ENCODE results near the gene AP1S1. TPM values are rescaled to one million over a fixed set of nuclear protein-coding genes. Genes with fewer than 3 reads are reported as not detected.

AP1S1 gene
- total RNA-seq, 1 donor from 2014 or later = 28.4 TPM

GRCh38 chr7:101133621-101134398 is 20.5 kb upstream of the AP1S1 start:
- Histone ChIP-seq H3K27me3 (ENCODE audit: low read depth) (no peaks in the 10 kb centered on the region), H3K9me3 (no peaks in the 10 kb centered on the region), H3K27ac (no peak overlapping the region), H3K4me1 (peaks cover 13% of the 10 kb centered on the region), H3K36me3 (peaks cover 21% of the 10 kb centered on the region), H3K4me3 (no peak overlapping the region)
- ATAC-seq (no peak), DNase-seq (no peak)
- intact Hi-C loops (cut with DNase I) = no loop called here
- TF ChIP-seq CTCF (IDR thresholded peaks at IDR 0.05) = no peak

GRCh38 chr7:101134399-101134980 is 19.8 kb upstream of the AP1S1 start:
- intact Hi-C loops (cut with DNase I) = no loop called here
- ATAC-seq = no peak
- Histone ChIP-seq H3K4me1 (peaks cover 14% of the 10 kb centered on the region), H3K9me3 (no peaks in the 10 kb centered on the region), H3K27me3 (ENCODE audit: low read depth) (no peaks in the 10 kb centered on the region), H3K27ac (no peak overlapping the region), H3K4me3 (no peak overlapping the region), H3K36me3 (peaks cover 21% of the 10 kb centered on the region)
- no peak for DNase-seq
- no peak for TF ChIP-seq CTCF (IDR thresholded peaks at IDR 0.05)

DNA sequence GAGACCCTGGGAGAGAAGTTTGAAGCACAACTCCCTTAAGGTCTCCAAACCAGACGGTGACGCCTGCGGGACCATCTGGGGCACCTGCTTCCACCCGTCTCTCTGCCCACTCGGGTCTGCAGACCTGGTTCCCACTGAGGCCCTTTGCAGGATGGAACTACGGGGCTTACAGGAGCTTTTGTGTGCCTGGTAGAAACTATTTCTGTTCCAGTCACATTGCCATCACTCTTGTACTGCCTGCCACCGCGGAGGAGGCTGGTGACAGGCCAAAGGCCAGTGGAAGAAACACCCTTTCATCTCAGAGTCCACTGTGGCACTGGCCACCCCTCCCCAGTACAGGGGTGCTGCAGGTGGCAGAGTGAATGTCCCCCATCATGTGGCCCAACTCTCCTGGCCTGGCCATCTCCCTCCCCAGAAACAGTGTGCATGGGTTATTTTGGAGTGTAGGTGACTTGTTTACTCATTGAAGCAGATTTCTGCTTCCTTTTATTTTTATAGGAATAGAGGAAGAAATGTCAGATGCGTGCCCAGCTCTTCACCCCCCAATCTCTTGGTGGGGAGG is 16.5 kb upstream of the AP1S1 start:
- Histone ChIP-seq H3K27ac (peak overlapping the region; percentile 56), H3K4me1 (peaks cover 14% of the 10 kb centered on the region), H3K9me3 (no peaks in the 10 kb centered on the region), H3K27me3 (ENCODE audit: low read depth) (peaks cover 3% of the 10 kb centered on the region), H3K4me3 (no peak overlapping the region), H3K36me3 (peaks cover 6% of the 10 kb centered on the region)
- no peak for TF ChIP-seq CTCF (IDR thresholded peaks at IDR 0.05)
- ATAC-seq (peak; percentile 5 to 17), DNase-seq (no peak)
- intact Hi-C loops (cut with DNase I) = loop anchor here (5.0 kb wide), 1 partner anchor 40 kb away; no protein-coding TSS in a partner anchor

- peaks cover 14% of the 10 kb centered on the region for H3K4me1 ChIP-seq
- peak overlapping the region; percentile 56 for H3K27ac ChIP-seq
- TF ChIP-seq CTCF (IDR thresholded peaks at IDR 0.05) = peak; percentile 82
- peaks cover 4% of the 10 kb centered on the region for H3K27me3 ChIP-seq (ENCODE audit: low read depth)
- H3K36me3 ChIP-seq = peaks cover 6% of the 10 kb centered on the region
- peak; percentile 70 for DNase-seq
- peak; percentile 90 for ATAC-seq
- intact Hi-C loops (cut with DNase I) = loop anchor here (5.0 kb wide), 1 partner anchor 41 kb away; no protein-coding TSS in a partner anchor
- H3K9me3 ChIP-seq = no peaks in the 10 kb centered on the region
- peak overlapping the region; percentile 19 for H3K4me3 ChIP-seq
These were observed 15.9 kb upstream of the AP1S1 start for GRCh38 chr7:101138213-101138870.

- peaks cover 5% of the 10 kb centered on the region for H3K36me3 ChIP-seq
- H3K4me3 ChIP-seq = no peak overlapping the region
- no peak for TF ChIP-seq CTCF (IDR thresholded peaks at IDR 0.05)
- peaks cover 14% of the 10 kb centered on the region for H3K4me1 ChIP-seq
- no peak for DNase-seq
- no peaks in the 10 kb centered on the region for H3K9me3 ChIP-seq
- peaks cover 4% of the 10 kb centered on the region for H3K27me3 ChIP-seq (ENCODE audit: low read depth)
- no peak for ATAC-seq
- no peak overlapping the region for H3K27ac ChIP-seq
- intact Hi-C loops (cut with DNase I) = no loop called here
These were observed 14.0 kb upstream of the AP1S1 start for GRCh38 chr7:101140339-101140699.

Data from lower lobe of right lung (tissue), 2 donors.